VCaP (cell line): ENCODE data around the gene ERC2.

Experiments used
- H3K27ac ChIP-seq: fragments of 450-650 bp; 2 replicates; pipeline ENCODE4 v1.5.1; 2017
- TF ChIP-seq, protein P1 (sequence below): fragments of 450-650 bp; conservative IDR thresholded peaks from 2 replicates; pipeline ENCODE4 v1.5.1; 2017; ENCODE audit warnings: mild to moderate bottlenecking, moderate library complexity

ERC2 gene

DNA sequence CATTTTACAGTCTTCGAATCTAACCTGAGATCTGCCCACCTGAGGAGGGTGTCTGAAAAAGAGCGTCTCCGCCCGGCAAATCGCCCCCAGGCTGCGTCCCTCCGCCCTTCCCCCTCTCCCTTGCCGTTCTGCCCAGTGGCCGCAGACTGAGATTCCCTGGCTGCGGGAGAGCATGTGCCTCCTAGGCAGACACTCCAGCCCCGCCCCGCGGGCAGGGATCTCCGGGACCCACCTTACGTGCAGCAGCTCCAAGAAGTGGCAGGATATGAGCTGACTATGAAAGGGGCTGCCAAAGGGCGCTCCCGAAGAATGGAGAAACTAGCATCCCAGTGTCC, 978.5 kb downstream of the ERC2 start:
- TF ChIP-seq, protein P1, sequence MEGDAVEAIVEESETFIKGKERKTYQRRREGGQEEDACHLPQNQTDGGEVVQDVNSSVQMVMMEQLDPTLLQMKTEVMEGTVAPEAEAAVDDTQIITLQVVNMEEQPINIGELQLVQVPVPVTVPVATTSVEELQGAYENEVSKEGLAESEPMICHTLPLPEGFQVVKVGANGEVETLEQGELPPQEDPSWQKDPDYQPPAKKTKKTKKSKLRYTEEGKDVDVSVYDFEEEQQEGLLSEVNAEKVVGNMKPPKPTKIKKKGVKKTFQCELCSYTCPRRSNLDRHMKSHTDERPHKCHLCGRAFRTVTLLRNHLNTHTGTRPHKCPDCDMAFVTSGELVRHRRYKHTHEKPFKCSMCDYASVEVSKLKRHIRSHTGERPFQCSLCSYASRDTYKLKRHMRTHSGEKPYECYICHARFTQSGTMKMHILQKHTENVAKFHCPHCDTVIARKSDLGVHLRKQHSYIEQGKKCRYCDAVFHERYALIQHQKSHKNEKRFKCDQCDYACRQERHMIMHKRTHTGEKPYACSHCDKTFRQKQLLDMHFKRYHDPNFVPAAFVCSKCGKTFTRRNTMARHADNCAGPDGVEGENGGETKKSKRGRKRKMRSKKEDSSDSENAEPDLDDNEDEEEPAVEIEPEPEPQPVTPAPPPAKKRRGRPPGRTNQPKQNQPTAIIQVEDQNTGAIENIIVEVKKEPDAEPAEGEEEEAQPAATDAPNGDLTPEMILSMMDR, result no peak
- H3K27ac ChIP-seq, result peak overlapping the region; percentile 69

DNA sequence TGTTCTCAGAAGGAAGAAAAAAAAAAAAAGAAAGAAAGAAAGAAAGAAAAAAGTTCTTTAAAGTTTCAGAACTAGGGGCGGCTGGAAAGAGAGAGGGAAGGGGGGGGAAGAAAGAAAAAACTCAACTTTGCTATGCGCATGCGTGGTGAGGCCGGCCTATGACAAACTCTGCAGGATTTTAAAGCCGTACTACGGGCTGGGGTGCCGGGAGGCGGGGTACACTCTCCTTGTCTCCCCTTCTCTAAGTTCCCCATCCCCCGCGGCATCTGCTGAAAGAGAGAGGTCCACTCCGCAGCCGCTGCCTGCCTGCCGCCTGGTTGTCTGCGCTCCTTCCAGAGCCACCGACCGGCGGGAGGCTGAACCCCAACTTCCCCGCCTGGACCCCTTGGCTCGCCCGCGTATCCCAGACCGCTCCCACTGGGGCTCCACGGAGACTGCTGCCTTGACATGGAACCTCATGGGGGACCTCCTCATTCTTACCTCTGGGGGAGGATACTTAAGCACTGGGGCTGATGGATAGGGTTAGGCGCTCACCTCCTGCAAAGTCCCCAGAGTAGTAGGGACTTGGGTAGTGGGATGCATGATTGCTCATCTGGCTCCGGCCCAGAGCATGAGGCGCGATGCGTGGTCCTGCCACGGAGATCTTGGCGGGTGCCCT, 979.7 kb downstream of the ERC2 start:
- TF ChIP-seq, protein P1, result no peak
- H3K27ac ChIP-seq, result peak overlapping the region; percentile 63

DNA sequence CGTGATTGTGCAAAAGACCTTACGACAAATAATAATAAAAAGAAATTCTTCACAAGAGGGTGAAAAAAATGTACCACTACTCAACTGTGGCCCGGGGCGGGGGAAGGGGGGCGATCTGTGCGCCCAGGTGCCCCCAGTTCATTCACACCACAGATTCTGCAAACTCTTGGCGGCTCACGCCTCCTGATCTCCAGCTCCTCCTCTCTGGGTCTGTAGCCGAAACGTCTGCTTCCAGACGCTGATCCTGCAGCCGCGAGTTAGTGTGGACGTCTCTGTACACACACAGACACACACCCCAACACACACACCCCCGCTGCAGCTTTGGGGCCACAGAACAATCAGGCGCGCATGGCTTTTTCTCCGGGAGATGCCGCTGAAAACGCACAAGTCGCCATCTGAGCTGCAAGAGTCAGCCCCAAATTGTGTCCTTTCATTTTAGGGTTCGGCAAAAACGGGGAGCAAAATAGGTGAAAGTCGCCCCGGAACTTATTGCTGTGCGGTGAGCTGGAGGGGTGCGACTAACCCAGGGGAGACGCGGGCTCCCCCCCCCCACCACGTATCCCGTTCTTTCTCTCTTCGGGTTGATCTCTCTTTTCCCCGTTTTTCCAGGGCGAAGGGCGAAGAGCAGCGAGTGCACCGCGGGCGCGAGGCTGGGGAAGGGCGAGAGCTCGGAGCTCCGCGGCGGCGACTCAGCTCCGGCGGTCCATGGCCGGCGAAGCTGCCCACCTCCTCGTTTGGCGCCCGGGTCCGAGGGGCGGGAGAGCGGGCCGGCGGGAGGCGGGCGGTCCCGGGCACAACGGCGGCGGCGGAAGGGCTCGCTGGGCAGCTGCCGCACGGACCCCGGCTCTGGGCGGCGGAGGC, 980.7 kb downstream of the ERC2 start:
- TF ChIP-seq, protein P1, result no peak
- peak overlapping the region; percentile 63 for H3K27ac ChIP-seq

DNA sequence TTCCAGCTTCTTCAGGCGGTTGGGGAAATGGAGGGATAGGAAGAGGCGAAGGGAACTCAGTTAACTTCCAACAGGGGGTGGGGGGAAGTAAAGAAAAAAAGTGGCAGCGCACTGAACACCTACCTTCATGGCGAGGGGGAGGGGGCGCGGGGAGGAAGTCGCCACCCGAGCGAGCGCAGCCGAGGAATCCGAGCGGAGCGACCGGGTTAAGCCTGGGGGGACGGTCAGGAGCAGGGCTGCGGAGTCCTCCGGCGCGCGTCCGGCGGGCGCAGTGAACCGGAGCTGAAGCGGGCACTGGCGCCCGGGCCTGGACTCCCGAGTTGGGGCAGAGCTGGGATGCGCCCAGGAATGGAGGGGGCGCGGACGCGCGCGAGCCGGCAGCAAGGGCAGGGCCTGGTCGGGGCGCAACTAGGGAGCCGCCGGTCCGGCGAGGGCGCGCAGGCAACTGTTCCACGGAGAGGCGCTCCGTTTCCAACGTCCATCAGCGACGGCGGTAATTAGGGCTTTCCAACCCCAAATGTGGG, 981.3 kb downstream of the ERC2 start, which contains the start of gene WNT5A:
Gene WNT5A (minus strand): TSS at position 450 of the 524 bp plus-strand sequence. CDS start 321 bp downstream, at position 129.
- peak within 1 kb of the TSS; percentile 63 for H3K27ac ChIP-seq
- TF ChIP-seq, protein P1, result peak; percentile 22; the same call in 1 of the 2 replicates

DNA sequence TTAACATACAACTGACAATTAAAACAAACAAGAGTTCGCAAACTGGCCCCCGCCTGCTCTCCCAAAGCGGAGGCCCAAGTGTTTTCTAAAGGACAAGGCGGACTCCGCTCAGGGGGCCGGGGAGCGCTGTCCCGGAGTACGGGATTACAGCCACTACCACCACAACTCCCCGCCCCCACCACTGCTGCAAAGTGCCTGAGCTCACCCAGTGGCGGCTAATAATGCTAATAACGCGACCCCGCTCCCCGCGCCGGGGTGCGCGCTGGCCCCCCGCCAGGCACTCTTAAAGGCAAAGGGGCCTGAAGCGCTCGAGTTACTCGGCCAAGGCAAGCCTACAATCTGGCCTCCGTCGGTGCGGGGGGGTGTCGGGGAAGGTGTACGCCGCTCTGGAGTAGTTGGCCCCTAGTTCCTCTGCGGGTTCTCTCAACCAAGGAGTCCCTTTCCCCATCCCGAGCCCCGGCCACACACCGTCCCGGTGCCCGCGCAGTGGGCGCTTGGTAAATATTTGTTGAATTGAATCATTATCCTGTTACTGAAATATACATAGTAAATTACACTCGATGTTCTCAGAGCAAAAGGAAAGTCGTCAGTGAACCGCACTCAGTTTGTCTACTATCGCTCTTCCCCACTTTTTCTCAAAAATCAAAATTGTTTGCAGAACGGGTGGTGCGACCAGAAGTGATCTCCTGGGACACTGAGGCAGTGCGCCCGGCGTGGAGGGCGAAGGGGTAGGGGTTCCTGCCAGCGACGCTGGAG, 982.0 kb downstream of the ERC2 start:
- peak overlapping the region; percentile 63 for H3K27ac ChIP-seq

DNA sequence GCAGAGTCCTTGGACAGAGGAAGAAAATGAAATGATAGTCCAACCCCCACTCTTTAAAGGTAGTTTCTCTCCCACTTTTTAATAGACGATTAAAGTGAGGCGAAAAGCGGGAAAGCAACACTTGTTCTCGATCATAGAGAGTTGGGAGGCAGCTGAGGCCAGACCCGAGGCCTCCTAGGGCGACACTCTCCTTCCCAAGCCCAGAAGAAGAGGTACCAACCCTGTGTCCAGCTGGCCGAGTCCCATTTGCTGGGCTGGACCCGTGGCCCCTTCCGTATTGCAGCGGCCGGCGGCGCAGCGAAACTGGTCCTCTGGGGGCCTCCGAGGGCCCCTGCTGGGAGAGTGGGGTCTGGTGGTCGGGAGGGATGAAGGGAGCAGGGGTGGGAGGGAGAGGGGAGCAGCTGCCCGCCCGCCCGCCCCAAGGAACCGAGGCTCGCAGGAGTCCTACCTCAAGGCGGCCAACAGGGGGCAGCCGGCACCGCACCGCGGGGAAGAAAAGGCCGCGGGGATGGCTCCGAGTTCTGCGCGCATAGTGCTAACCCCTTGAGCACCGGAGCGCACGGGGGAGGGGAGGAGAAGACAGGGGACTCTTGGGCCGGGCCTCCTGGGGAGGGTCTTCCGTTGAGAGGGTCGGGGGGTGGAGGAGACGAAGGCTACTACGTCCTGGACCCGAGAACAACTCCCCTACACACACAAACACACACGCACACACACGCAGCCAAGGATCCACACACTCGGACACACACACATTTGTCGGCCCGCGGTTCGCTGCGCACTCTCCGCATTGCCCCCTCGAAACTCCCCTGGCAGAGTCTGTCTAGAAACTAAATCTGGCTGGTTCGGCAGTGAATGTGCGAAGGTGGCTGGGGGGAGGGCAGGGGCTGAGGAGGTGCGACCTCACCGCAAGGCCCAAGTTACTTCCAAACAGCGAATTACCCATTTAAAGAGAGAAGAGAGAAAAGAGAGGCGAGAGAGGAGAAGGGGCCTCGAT, 983.2 kb downstream of the ERC2 start:
- H3K27ac ChIP-seq, result no peak overlapping the region

More for the DNA sequence above, 982.0 kb downstream of the ERC2 start:
- TF ChIP-seq, protein P1, result no peak

More for the DNA sequence above, 983.2 kb downstream of the ERC2 start:
- TF ChIP-seq, protein P1, result 0 out of 2 replicates have a peak, but pooled peaks have one; percentile 21
